ENCODE measurements around the gene TFG. TPM values are rescaled to one million over a fixed set of nuclear protein-coding genes. Genes with fewer than 3 reads are reported as not detected.

Gene TFG
- total and polyA plus RNA-seq, 2 of the 4 experiments (the other 2 are of a cell fraction), result 47.7 to 165 TPM

- no peak overlapping the region for H3K4ac ChIP-seq (ENCODE audit: low read depth, low read length)
- H2AFZ ChIP-seq (replicated peaks; ENCODE audit: low read length, poor library complexity), result no peak overlapping the region
- no peak overlapping the region for H3K4me3 ChIP-seq (ENCODE audit: insufficient read depth, low read depth, low read length)
- dilution Hi-C loops (cut with HindIII; ENCODE audit: low sequenced_read_pairs, unreplicated experiment), result no loop called here
- intact Hi-C loops (cut with micrococcal nuclease), result no loop called here
- peaks cover 0 to 13% of the 10 kb centered on the region in 2 experiments; a peak in 3 of 4 replicates for H3K79me1 ChIP-seq (ENCODE audit: low read depth in 1 of 2, low read length in 2 of 2)
- no peak overlapping the region for H3K18ac ChIP-seq (ENCODE audit: low read depth, low read length)
- H4K5ac ChIP-seq (ENCODE audit: low read depth, low read length), result no peak overlapping the region
- no peak overlapping the region for H3K14ac ChIP-seq (replicated peaks; ENCODE audit: low read depth, low read length)
- no peaks in the 10 kb centered on the region for H3K27me3 ChIP-seq (ENCODE audit: control insufficient read depth, insufficient read depth, low read length)
- ChIA-PET CTCF (no interaction called here), POLR2A (ENCODE audit: unreplicated experiment) (no interaction called here)
- peaks cover 2% of the 10 kb centered on the region; the same call in 1 of the 2 replicates for H3K4me1 ChIP-seq (ENCODE audit: control insufficient read depth, insufficient read depth, low read length)
- no peak overlapping the region for H2BK5ac ChIP-seq (ENCODE audit: low read depth, low read length, poor library complexity, severe bottlenecking)
- H4K91ac ChIP-seq (ENCODE audit: insufficient read depth, low read depth, low read length), result no peak overlapping the region
- H3K36me3 ChIP-seq (ENCODE audit: control insufficient read depth, insufficient read depth, low read length), result peaks cover 31% of the 10 kb centered on the region
- H3K23ac ChIP-seq (ENCODE audit: low read depth, low read length), result no peak overlapping the region
- no peak overlapping the region for H2BK120ac ChIP-seq (ENCODE audit: low read depth, low read length)
- no peak overlapping the region for H3K9ac ChIP-seq (ENCODE audit: low read depth, low read length)
- WGBS, 2 experiments (ENCODE audit: extremely low coverage in 2 of 2, insufficient read length in 1 of 2), result no CpG with 5 or more reads among the region's 2 CpGs
- no peak for TF ChIP-seq MAZ (IDR thresholded peaks at IDR 0.05; ENCODE audit: borderline replicate concordance, low read depth, low read length)
- no peak for TF ChIP-seq CHD1 (IDR thresholded peaks at IDR 0.05; ENCODE audit: low read depth, low read length)
- no peak for TF ChIP-seq CTCF (conservative IDR thresholded peaks at IDR 0.05; ENCODE audit: low read depth, low read length)
- no peak for TF ChIP-seq ELK1 (IDR thresholded peaks at IDR 0.05; ENCODE audit: borderline replicate concordance, low read depth, low read length)
- no peak for TF ChIP-seq RCOR1 (IDR thresholded peaks at IDR 0.05; ENCODE audit: insufficient replicate concordance, low read length)
- TF ChIP-seq CEBPB (IDR thresholded peaks at IDR 0.05; ENCODE audit: low read depth, low read length), result no peak
- TF ChIP-seq BHLHE40 (IDR thresholded peaks at IDR 0.05; ENCODE audit: low read depth, low read length), result no peak
- TF ChIP-seq POLR2A (IDR thresholded peaks at IDR 0.05; ENCODE audit: low read depth, low read length), result no peak
- TF ChIP-seq NFE2L2 (IDR thresholded peaks at IDR 0.05; ENCODE audit: low read depth, low read length), result no peak
- no peak for TF ChIP-seq SMC3 (IDR thresholded peaks at IDR 0.05; ENCODE audit: low read depth, low read length)
- no peak for TF ChIP-seq RAD21 (IDR thresholded peaks at IDR 0.05; ENCODE audit: low read length)
- no peak overlapping the region for H3K56ac ChIP-seq (ENCODE audit: extremely low read depth, insufficient read depth, low read length)
- no peak overlapping the region for H2BK15ac ChIP-seq (ENCODE audit: low read depth, low read length)
- H3K9me1 ChIP-seq (ENCODE audit: insufficient read depth, low read length), result peaks cover 8% of the 10 kb centered on the region; the same call in 1 of the 2 replicates
- H3K9me3 ChIP-seq (ENCODE audit: control insufficient read depth, insufficient read depth, low read length), result no peaks in the 10 kb centered on the region
- H3K27ac ChIP-seq (ENCODE audit: insufficient read depth, low read length), result no peak overlapping the region
- H2AK9ac ChIP-seq (replicated peaks; ENCODE audit: low read depth, low read length, poor library complexity), result no peak overlapping the region
- DNase-seq (no peak), ATAC-seq (ENCODE audit: low read depth) (no peak)
- no peak overlapping the region for H3K4me2 ChIP-seq (ENCODE audit: low read depth, low read length)
- no peak overlapping the region for H2AK5ac ChIP-seq (ENCODE audit: low read depth, low read length)
- H2BK20ac ChIP-seq (ENCODE audit: low read depth, low read length), result no peak overlapping the region
- H4K8ac ChIP-seq (ENCODE audit: low read depth in 2 of 2, low read length in 2 of 2), result no peak overlapping the region
- BruUV-seq (replicated peaks), result no TSS peak
- no peaks in the 10 kb centered on the region; the same call in 1 of the 2 replicates for H4K20me1 ChIP-seq (ENCODE audit: insufficient read depth, low read length)
- in situ Hi-C loops (cut with MboI; ENCODE audit: low sequenced_read_pairs), result loop anchor here (25.0 kb wide), 1 partner anchor 912 kb away; no protein-coding TSS in a partner anchor
Measured at GRCh38 chr3:100748967-100749366, 39.7 kb downstream of the TFG start.

All from IMR-90 (cell line).